Measurements from ENCODE around the gene ZNF621.

DNA sequence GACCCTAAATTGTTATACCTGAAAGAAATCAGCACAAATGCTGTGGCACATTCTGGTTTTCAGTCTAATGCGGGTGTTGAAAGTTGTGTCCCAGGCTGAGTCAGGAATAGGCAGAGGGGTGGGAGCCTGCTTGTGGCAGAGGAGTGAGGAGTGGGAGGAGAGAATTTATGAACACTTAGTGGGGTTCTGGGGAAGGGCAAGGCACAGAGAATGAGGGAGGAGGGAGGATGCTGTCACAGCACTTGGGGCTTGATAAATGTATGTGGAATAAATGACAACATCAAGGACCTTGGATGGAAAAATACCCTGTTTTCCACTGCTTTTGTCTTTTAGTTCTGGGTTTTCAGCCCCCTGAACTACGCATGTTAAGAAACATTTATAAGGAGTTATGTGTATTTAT, 49.3 kb downstream of the ZNF621 start:
- TF ChIP-seq CTCF (IDR thresholded peaks at IDR 0.05; ENCODE audit: low read length) (no peak), EZH2 (IDR thresholded peaks at IDR 0.05; ENCODE audit: borderline replicate concordance, low read length) (no peak)
